ENCODE data around the gene PCCB. TPM values are rescaled to one million over a fixed set of nuclear protein-coding genes. Genes with fewer than 3 reads are reported as not detected.
"Not testable (repeated sequence)": the region's sequence is repeated elsewhere in the genome, so short reads cannot be mapped to it uniquely, and the experiment has no call there.

The PCCB gene
- total RNA-seq, 2 donors from 2014 or later, result 22.3 to 23.7 TPM

- DNase-seq (ENCODE audit: low spot score), result no peak
- intact Hi-C loops (cut with DNase I), result no loop called here
Observed at GRCh38 chr3:136351905-136352304, 101.8 kb downstream of the PCCB start.

- intact Hi-C loops (cut with DNase I), result no loop called here
- DNase-seq (ENCODE audit: low spot score), result no peak
Observed at GRCh38 chr3:136353461-136353860, 103.3 kb downstream of the PCCB start.

GRCh38 chr3:136366289-136366688 is 116.1 kb downstream of the PCCB start:
- intact Hi-C loops (cut with DNase I), result no loop called here
- DNase-seq (ENCODE audit: low spot score), result no peak

- intact Hi-C loops (cut with DNase I); DNase-seq (ENCODE audit: low spot score): not testable (repeated sequence)
Observed at GRCh38 chr3:136375800-136376199, 125.7 kb downstream of the PCCB start.

GRCh38 chr3:136377508-136377907 is 127.4 kb downstream of the PCCB start:
- DNase-seq (ENCODE audit: low spot score), result no peak
- intact Hi-C loops (cut with DNase I), result no loop called here

- no peak for DNase-seq (ENCODE audit: low spot score)
- intact Hi-C loops (cut with DNase I), result no loop called here
Observed at GRCh38 chr3:136378011-136378410, 127.9 kb downstream of the PCCB start.

Other genes starting within 250 kb of the PCCB start
- 10 to 100 TPM; 22.8 to 23.0 TPM for gene MSL2, start 54.0 kb upstream of the PCCB start, total RNA-seq

All from posterior vena cava (tissue), 2 donors.